Activated naive CD8-positive, alpha-beta T cell treated with anti-CD3 and anti-CD28 coated beads, Interleukin-2, amount 50 U/mL, for 24 hours (primary cell): ENCODE measurements around the gene XBP1.
"Not testable (repeated sequence)": the region's sequence is repeated elsewhere in the genome, so short reads cannot be mapped to it uniquely, and the experiment has no call there.

Source experiments
- ATAC-seq: fragments of 150-1000 bp; cut with Tn5 transposase; one replicate; pipeline ENCODE4 v1.10.0; 2021
- DNase-seq: peaks from one replicate; pipeline ENCODE4 v3.0.0; 2021
- H3K27ac Mint-ChIP-seq: one replicate; pipeline ENCODE4 v1.8.0; 2021; ENCODE audit warnings: mild to moderate bottlenecking, mixed read lengths
- H3K27me3 Mint-ChIP-seq: one replicate; pipeline ENCODE4 v1.8.0; 2021; ENCODE audit warnings: mixed read lengths
- H3K36me3 Mint-ChIP-seq: one replicate; pipeline ENCODE4 v1.8.0; 2021; ENCODE audit warnings: low read depth, mixed read lengths
- H3K4me1 Mint-ChIP-seq: one replicate; pipeline ENCODE4 v1.8.0; 2021; ENCODE audit warnings: mixed read lengths
- H3K4me3 Mint-ChIP-seq: one replicate; pipeline ENCODE4 v1.8.0; 2021; ENCODE audit warnings: mild to moderate bottlenecking, moderate library complexity, mixed read lengths
- H3K9me3 Mint-ChIP-seq: one replicate; pipeline ENCODE4 v1.8.0; 2021; ENCODE audit warnings: mixed read lengths

The XBP1 gene

DNA sequence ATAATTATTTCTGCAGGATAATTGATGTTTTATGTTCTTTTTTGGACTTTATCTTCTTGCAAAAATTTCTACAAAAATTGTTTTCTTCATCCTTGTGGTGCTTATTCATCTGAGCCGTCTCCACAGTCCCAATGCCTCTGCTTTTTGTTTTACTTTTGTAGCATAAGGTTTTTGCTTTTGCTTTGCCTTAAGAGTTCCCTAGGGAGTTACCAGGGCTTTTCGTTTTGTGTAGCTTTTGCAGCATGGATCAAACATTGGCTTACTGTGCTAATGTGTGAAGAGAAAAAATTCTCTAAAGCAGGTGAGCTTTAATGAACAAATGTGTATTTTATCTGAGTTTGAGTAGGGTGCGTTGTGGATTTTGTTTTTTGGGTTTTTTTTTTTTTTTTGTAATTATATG, 11.8 kb downstream of the XBP1 start:
- ATAC-seq, result no peak
- H3K9me3 Mint-ChIP-seq, result no peaks in the 10 kb centered on the region
- H3K27ac Mint-ChIP-seq, result peak overlapping the region; percentile 23
- H3K4me1 Mint-ChIP-seq, result peaks cover 27% of the 10 kb centered on the region
- no peaks in the 10 kb centered on the region for H3K27me3 Mint-ChIP-seq
- H3K36me3 Mint-ChIP-seq, result peaks cover 23% of the 10 kb centered on the region
- H3K4me3 Mint-ChIP-seq, result no peak overlapping the region
- no peak for DNase-seq

DNA sequence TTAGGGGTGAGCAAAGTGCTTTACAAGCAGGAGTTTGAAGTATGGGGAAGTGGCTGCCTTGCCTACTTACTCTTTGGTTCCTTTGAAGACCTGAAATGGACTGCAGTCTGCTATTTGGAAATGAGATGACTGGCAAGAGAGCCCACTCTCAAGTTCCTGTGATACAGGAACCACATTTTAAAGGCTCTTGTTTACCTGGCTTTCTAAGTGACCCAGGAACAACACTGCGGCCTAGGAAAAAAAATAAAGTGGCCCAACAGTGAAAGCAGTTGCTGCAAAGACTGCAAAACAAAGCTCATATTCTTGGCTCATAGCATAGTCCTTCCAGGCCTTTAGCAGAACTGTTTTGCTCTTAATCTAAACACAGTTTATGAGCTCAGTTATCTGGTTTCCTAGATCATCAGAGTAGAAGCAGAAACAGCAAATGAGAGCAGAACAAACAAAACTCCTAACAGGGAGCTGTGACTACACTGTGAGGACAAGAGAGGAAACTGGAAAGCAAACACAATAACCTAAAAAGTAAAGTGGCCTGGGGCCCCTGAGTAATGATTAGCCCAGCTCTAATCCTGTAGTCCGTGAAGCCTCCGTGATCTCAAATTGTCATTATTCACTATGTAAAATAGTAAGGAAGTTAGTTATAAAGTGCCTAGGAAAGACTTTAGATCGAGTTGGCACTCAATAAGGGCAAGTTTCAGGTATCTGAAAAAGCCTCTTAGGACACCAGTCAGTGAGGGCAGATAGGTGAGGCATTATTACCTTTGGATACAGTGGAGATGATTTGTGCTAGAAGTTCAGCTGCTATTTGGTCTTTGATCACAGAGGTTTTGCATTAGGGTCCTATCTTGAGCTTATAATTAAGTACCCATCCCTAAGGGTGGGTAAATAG, 16.3 kb downstream of the XBP1 start:
- Mint-ChIP-seq H3K27ac (no peak overlapping the region), H3K36me3 (peaks cover 31% of the 10 kb centered on the region), H3K27me3 (no peaks in the 10 kb centered on the region), H3K9me3 (no peaks in the 10 kb centered on the region), H3K4me1 (peaks cover 6% of the 10 kb centered on the region), H3K4me3 (no peak overlapping the region)
- DNase-seq, result no peak
- no peak for ATAC-seq

- H3K36me3 Mint-ChIP-seq, result peaks cover 25% of the 10 kb centered on the region
- no peaks in the 10 kb centered on the region for H3K9me3 Mint-ChIP-seq
- DNase-seq, result no peak
- H3K27ac Mint-ChIP-seq, result no peak overlapping the region
- H3K4me1 Mint-ChIP-seq, result peaks cover 11% of the 10 kb centered on the region
- no peaks in the 10 kb centered on the region for H3K27me3 Mint-ChIP-seq
- no peak for ATAC-seq
- H3K4me3 Mint-ChIP-seq, result no peak overlapping the region
Measured at GRCh38 chr22:28780296-28780695, 20.1 kb downstream of the XBP1 start.

DNA sequence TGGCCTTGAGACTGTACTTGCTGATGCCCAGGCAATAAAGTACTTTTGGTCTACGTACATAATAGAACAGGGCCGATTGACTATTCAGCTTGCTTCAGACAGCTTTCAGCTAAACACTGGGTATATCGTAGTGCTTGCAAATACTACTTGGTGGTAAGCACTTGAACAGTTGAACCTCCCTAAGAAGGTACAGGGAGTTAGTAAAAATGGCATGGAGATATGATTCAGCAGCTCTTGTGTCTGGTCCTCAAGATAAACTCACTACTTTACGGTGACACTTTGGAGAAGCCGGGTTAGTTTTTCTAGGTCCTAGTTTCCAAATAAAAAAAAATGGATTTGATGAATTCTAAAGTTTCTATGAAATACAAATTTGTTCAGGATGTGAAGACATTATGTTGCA, 20.5 kb downstream of the XBP1 start:
- DNase-seq (no peak), ATAC-seq (no peak)
- Mint-ChIP-seq H3K27me3 (no peaks in the 10 kb centered on the region), H3K4me1 (peaks cover 13% of the 10 kb centered on the region), H3K27ac (no peak overlapping the region), H3K4me3 (no peak overlapping the region), H3K9me3 (no peaks in the 10 kb centered on the region), H3K36me3 (peaks cover 24% of the 10 kb centered on the region)

DNA sequence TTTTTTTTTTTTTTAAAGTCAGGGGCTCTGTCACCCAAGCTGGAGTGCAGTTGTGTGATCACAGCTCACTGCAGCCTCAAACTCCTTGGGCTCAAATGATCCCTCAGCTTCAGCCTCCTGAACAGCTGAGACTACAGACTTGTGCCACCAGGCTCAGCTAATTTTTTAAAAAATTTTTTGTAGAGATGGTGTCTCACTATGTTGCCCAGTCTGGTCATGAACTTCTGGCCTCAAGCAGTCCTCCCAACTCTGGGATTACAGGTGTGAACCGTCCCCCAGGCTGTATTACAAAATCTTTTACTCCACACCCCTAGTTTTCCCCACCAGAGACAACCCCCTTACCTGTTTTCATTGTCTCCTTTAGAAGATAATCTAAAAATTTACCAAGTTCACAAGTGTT, 26.0 kb downstream of the XBP1 start:
- ATAC-seq (no peak), DNase-seq (no peak)
- Mint-ChIP-seq H3K27ac (peak overlapping the region; percentile 40), H3K4me1 (peaks cover 30% of the 10 kb centered on the region), H3K27me3 (no peaks in the 10 kb centered on the region), H3K36me3 (peaks cover 18% of the 10 kb centered on the region), H3K4me3 (peak overlapping the region; percentile 98), H3K9me3 (no peaks in the 10 kb centered on the region)

DNA sequence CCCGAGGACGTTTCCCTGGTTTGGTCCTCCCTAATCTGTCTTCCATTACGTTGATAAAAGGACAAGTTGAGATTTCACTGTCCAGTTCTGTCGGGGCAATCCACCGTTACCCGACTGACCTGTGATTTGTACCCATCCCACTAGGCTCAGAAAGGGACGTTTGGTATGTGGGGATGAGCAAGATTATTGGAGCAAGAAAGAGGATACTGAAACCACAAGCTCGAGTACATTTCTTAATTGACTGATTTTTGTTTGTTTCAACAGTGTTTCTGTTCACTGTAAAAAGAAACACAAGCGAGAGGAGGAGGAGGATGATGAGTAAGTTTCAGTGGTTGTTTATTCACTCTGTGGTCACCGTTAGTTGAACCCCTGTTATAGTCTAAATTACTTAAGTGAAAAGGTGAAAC, 26.9 kb downstream of the XBP1 start:
- peak overlapping the region; percentile 98 for H3K4me3 Mint-ChIP-seq
- H3K27ac Mint-ChIP-seq, result peak overlapping the region; percentile 98
- H3K9me3 Mint-ChIP-seq, result no peaks in the 10 kb centered on the region
- H3K4me1 Mint-ChIP-seq, result peaks cover 26% of the 10 kb centered on the region
- DNase-seq (no peak), ATAC-seq (peak; percentile 55)
- H3K27me3 Mint-ChIP-seq, result no peaks in the 10 kb centered on the region
- H3K36me3 Mint-ChIP-seq, result peaks cover 18% of the 10 kb centered on the region

DNA sequence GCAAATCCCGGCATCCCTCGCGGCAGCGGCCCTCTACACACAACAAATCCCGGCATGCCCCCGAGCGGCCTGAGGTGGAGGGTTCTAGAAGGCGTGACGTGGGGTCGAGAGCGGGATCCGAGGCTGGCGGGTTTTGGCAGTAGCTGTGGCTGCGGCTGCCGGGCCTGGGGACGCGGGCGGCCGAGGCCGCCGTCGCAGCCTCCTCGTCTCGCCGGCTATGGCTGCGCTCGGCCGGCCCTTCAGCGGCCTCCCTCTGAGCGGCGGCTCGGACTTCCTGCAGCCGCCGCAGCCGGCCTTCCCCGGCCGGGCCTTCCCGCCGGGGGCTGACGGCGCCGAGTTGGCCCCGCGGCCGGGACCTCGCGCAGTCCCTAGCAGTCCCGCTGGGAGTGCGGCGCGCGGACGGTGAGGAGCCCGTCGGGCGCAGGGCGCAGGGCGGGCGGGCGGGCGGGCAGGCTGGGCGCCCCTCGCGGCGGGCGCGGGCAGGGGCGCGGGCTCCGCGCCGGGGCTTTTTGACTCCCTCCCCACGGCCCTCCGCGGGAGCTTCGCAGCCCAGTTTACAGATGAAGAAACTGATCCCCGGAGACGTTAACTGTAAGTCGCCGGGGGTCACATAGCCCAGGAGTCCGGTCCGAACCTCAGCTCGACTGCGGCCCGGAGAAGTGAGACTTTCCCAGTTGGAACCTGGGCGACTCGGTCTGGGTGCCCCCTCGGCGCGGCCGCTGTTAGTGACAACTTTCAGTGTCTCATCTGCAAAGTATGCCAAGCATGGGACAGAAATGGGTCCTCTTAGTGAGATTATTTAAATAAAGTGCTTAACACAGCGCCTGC, 27.5 kb downstream of the XBP1 start, which contains the start of gene CCDC117:
TSS of gene CCDC117 (plus strand) at position 63 of the 828 bp plus-strand sequence. CDS start at position 218, 155 bp downstream.
- DNase-seq, result peak; percentile 92
- Mint-ChIP-seq H3K27ac (peak within 1 kb of the TSS; percentile 98), H3K27me3 (no peaks in the 10 kb centered on the region), H3K4me1 (peaks cover 26% of the 10 kb centered on the region), H3K9me3 (no peaks in the 10 kb centered on the region), H3K4me3 (peak within 1 kb of the TSS; percentile 98), H3K36me3 (peaks cover 18% of the 10 kb centered on the region)
- ATAC-seq, result peak; percentile 93

- H3K27ac Mint-ChIP-seq, result no peak overlapping the region
- H3K4me1 Mint-ChIP-seq, result peaks cover 26% of the 10 kb centered on the region
- no peak for ATAC-seq
- DNase-seq, result no peak
- no peaks in the 10 kb centered on the region for H3K27me3 Mint-ChIP-seq
- H3K4me3 Mint-ChIP-seq, result no peak overlapping the region
- no peaks in the 10 kb centered on the region for H3K9me3 Mint-ChIP-seq
- H3K36me3 Mint-ChIP-seq, result peaks cover 18% of the 10 kb centered on the region
Measured at GRCh38 chr22:28771195-28771791, 29.1 kb downstream of the XBP1 start.

GRCh38 chr22:28769394-28770085, 30.8 kb downstream of the XBP1 start:
- no peak for ATAC-seq
- Mint-ChIP-seq H3K4me3 (no peak overlapping the region), H3K36me3 (peaks cover 8% of the 10 kb centered on the region)

GRCh38 chr22:28768701-28769393, 31.5 kb downstream of the XBP1 start:
- H3K27ac Mint-ChIP-seq, result no peak overlapping the region
- H3K4me3 Mint-ChIP-seq, result no peak overlapping the region
- no peaks in the 10 kb centered on the region for H3K27me3 Mint-ChIP-seq
- H3K36me3 Mint-ChIP-seq, result peaks cover 6% of the 10 kb centered on the region
- peaks cover 9% of the 10 kb centered on the region for H3K4me1 Mint-ChIP-seq
- no peak for DNase-seq
- H3K9me3 Mint-ChIP-seq, result no peaks in the 10 kb centered on the region
- ATAC-seq, result no peak

More at GRCh38 chr22:28769394-28770085, 30.8 kb downstream of the XBP1 start:
- Mint-ChIP-seq H3K27ac (no peak overlapping the region), H3K4me1 (peaks cover 15% of the 10 kb centered on the region), H3K9me3 (no peaks in the 10 kb centered on the region), H3K27me3 (no peaks in the 10 kb centered on the region)
- DNase-seq, result no peak

DNA sequence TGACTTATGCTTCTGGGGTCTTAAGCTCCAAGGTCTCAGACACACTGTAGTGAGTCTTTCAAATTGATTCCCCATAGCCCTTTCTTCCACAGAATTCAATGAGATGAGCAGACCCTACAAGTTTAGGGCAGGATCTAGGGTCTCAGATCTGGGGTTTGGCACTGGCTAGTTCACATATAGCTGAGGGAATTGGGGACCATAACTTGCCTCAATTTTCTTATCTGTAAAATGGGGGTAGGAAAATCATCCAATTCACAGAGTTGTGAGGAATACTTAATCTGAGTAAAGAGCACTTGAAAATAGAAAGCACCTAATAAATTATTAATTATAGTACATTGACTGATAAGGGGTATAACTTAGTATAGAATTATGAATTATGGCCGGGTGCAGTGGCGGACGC, 33.7 kb downstream of the XBP1 start:
- H3K4me1 Mint-ChIP-seq, result no peaks in the 10 kb centered on the region
- DNase-seq (no peak), ATAC-seq (no peak)
- H3K9me3 Mint-ChIP-seq, result no peaks in the 10 kb centered on the region
- H3K36me3 Mint-ChIP-seq, result no peaks in the 10 kb centered on the region
- H3K27me3 Mint-ChIP-seq, result no peaks in the 10 kb centered on the region
- no peak overlapping the region for H3K27ac Mint-ChIP-seq
- H3K4me3 Mint-ChIP-seq, result no peak overlapping the region

DNA sequence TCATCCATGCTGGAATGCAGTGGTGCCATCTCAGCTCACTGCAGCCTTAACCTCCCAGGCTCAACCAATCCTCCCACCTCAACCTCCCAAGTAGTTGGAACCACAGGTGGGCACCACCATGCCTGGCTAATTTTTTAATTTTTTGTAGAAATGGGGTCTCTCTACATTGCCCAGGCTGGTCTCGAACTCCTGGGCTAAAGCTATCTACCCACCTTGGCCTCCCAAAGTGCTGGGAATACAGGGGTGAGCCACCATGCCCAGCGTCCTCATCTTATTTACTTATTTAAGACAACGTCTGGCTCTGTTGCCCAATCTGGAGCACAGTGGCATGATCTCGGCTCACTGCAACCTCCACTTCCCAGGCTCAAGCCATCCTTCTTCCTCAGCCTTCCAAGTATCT, 38.4 kb downstream of the XBP1 start:
- not testable (repeated sequence) for H3K9me3 Mint-ChIP-seq, H3K36me3 Mint-ChIP-seq, ATAC-seq, H3K27ac Mint-ChIP-seq, H3K4me1 Mint-ChIP-seq, H3K27me3 Mint-ChIP-seq, H3K4me3 Mint-ChIP-seq, DNase-seq

GRCh38 chr22:28761449-28761755, 39.0 kb downstream of the XBP1 start:
- DNase-seq (no peak), ATAC-seq (no peak)
- Mint-ChIP-seq H3K4me3 (no peak overlapping the region), H3K36me3 (no peaks in the 10 kb centered on the region), H3K9me3 (no peaks in the 10 kb centered on the region), H3K27me3 (no peaks in the 10 kb centered on the region), H3K27ac (no peak overlapping the region), H3K4me1 (peaks cover 2% of the 10 kb centered on the region)
